Measurements from ENCODE around the gene CNDP2. TPM values are rescaled to one million over a fixed set of nuclear protein-coding genes. Genes with fewer than 3 reads are reported as not detected.

Gene CNDP2
- total RNA-seq, result 24.6 and 31.1 TPM in 2 replicates

GRCh38 chr18:74495581-74496507 is at the start of gene CNDP2:
Gene CNDP2 (plus strand): TSS chr18:74496363. CDS start chr18:74499974, 3,611 bp downstream.

GRCh38 chr18:74457043-74457724 is 39.0 kb upstream of the CNDP2 start, which contains the start of gene DIPK1C:
Gene DIPK1C (minus strand): TSS chr18:74457308. CDS start chr18:74457259, 49 bp downstream.

GRCh38 chr18:74534150-74534969 is 38.2 kb downstream of the CNDP2 start, which contains the start of gene CNDP1:
Gene CNDP1 (plus strand): TSS chr18:74534500. CDS start chr18:74534668, 168 bp downstream.

Other genes starting within 250 kb of the CNDP2 start
- 51.2 and 90.0 TPM in 2 replicates for gene CYB5A, start 204.4 kb upstream of the CNDP2 start, total RNA-seq
- not detected in 2 replicates for gene C18orf63, start 180.5 kb upstream of the CNDP2 start, total RNA-seq
- not detected in 2 replicates for gene DIPK1C, start 39.1 kb upstream of the CNDP2 start, total RNA-seq
- gene CNDP1, start 38.1 kb downstream of the CNDP2 start, total RNA-seq, result not detected in 2 replicates
- gene ZNF407, start 101.5 kb downstream of the CNDP2 start, total RNA-seq, result 13.6 and 17.8 TPM in 2 replicates

Measured in subcutaneous preadipocyte (primary cell).